Lower lobe of right lung (tissue), 2 donors: ENCODE results near the gene TTC34. TPM values are rescaled to one million over a fixed set of nuclear protein-coding genes. Genes with fewer than 3 reads are reported as not detected.

ENCODE experiments used
- ATAC-seq, 2 donors: fragments of 200-7000 bp; cut with Tn5 transposase; one replicate each; pipeline ENCODE4 v1.9.1; 2020 to 2022; ENCODE audit warnings: mild to moderate bottlenecking in 2 of 2, moderate library complexity in 2 of 2
- DNase-seq: peaks from one replicate; pipeline ENCODE4 v3.0.0-alpha.2; 2020
- H3K27ac ChIP-seq: fragments of 200-600 bp; one replicate; pipeline ENCODE4 v1.8.0; 2022
- H3K27me3 ChIP-seq: fragments of 200-600 bp; one replicate; pipeline ENCODE4 v1.8.0; 2022; ENCODE audit warnings: low read depth
- H3K36me3 ChIP-seq: fragments of 200-600 bp; one replicate; pipeline ENCODE4 v1.8.0; 2022; ENCODE audit warnings: mild to moderate bottlenecking
- H3K4me1 ChIP-seq: fragments of 200-600 bp; one replicate; pipeline ENCODE4 v1.8.0; 2022
- H3K4me3 ChIP-seq: fragments of 200-600 bp; one replicate; pipeline ENCODE4 v1.8.0; 2022; ENCODE audit warnings: mild to moderate bottlenecking
- H3K9me3 ChIP-seq: fragments of 200-600 bp; one replicate; pipeline ENCODE4 v1.8.0; 2022
- CTCF ChIP-seq: fragments of 200-600 bp; IDR thresholded peaks from one replicate; pipeline ENCODE4 v1.8.0; 2022; ENCODE audit warnings: antibody characterized with exemption, mild to moderate bottlenecking
- intact Hi-C: fragments of 100-400 bp; cut with DNase I; formaldehyde crosslinking; loops from one replicate; pipeline ENCODE4 v1.11.0; 2022
- total RNA-seq: library from RNA; stranded (reverse); fragmentation: NEBNext Ultra II Directional; extraction: Animal tissue kit (Norgen Biotek cat#: 25700); gene quantifications from one replicate; pipeline ENCODE4 v1.2.1, GENCODE V29; 2021
- donor health status: DM: no; HTN: yes; CAD: no; lungs with severe emphysema.

The TTC34 gene
- total RNA-seq, 1 donor from 2014 or later, result 2.6 TPM

- H3K4me1 ChIP-seq, result no peaks in the 10 kb centered on the region
- no peaks in the 10 kb centered on the region for H3K9me3 ChIP-seq
- intact Hi-C loops, result no loop called here
- no peaks in the 10 kb centered on the region for H3K36me3 ChIP-seq
- TF ChIP-seq CTCF, result no peak
- ATAC-seq, result no peak
- peaks cover 53% of the 10 kb centered on the region for H3K27me3 ChIP-seq
- no peak overlapping the region for H3K4me3 ChIP-seq
- H3K27ac ChIP-seq, result no peak overlapping the region
- no peak for DNase-seq
These were observed 168.0 kb downstream of the TTC34 start for GRCh38 chr1:2633366-2633935.

- no peak within 1 kb of the TSS for H3K4me3 ChIP-seq
- DNase-seq, result no peak
- intact Hi-C loops, result no loop called here
- TF ChIP-seq CTCF, result no peak
- no peaks in the 10 kb centered on the region for H3K4me1 ChIP-seq
- H3K36me3 ChIP-seq, result no peaks in the 10 kb centered on the region
- H3K27ac ChIP-seq, result no peak within 1 kb of the TSS
- peaks cover 59% of the 10 kb centered on the region for H3K27me3 ChIP-seq
- ATAC-seq, result no peak
- no peaks in the 10 kb centered on the region for H3K9me3 ChIP-seq
These were observed 168.7 kb downstream of the TTC34 start, which contains the start of gene MMEL1 for GRCh38 chr1:2632561-2633361. MMEL1 (minus strand) TSS chr1:2633016; CDS start chr1:2629484, 3,532 bp downstream.

- peaks cover 67% of the 10 kb centered on the region for H3K27me3 ChIP-seq
- no peaks in the 10 kb centered on the region for H3K4me1 ChIP-seq
- no peak overlapping the region for H3K4me3 ChIP-seq
- intact Hi-C loops, result no loop called here
- no peak for TF ChIP-seq CTCF
- ATAC-seq (no peak), DNase-seq (no peak)
- H3K27ac ChIP-seq, result no peak overlapping the region
- H3K36me3 ChIP-seq, result no peaks in the 10 kb centered on the region
- no peaks in the 10 kb centered on the region for H3K9me3 ChIP-seq
These were observed 169.5 kb downstream of the TTC34 start for GRCh38 chr1:2632051-2632430.

GRCh38 chr1:2631136-2632050 lies 170.1 kb downstream of the TTC34 start:
- H3K27me3 ChIP-seq, result peaks cover 72% of the 10 kb centered on the region
- DNase-seq (no peak), ATAC-seq (no peak)
- no peak overlapping the region for H3K27ac ChIP-seq
- no peaks in the 10 kb centered on the region for H3K9me3 ChIP-seq
- TF ChIP-seq CTCF, result no peak
- H3K36me3 ChIP-seq, result no peaks in the 10 kb centered on the region
- H3K4me1 ChIP-seq, result no peaks in the 10 kb centered on the region
- H3K4me3 ChIP-seq, result no peak overlapping the region
- intact Hi-C loops, result no loop called here

GRCh38 chr1:2630498-2631135 lies 170.9 kb downstream of the TTC34 start:
- DNase-seq, result no peak
- no peak overlapping the region for H3K27ac ChIP-seq
- peaks cover 76% of the 10 kb centered on the region for H3K27me3 ChIP-seq
- no peaks in the 10 kb centered on the region for H3K36me3 ChIP-seq
- H3K4me1 ChIP-seq, result no peaks in the 10 kb centered on the region
- intact Hi-C loops, result no loop called here
- H3K4me3 ChIP-seq, result no peak overlapping the region
- no peak for ATAC-seq
- TF ChIP-seq CTCF, result no peak
- H3K9me3 ChIP-seq, result no peaks in the 10 kb centered on the region
